Measurements from ENCODE around the gene DUSP1. TPM values are rescaled to one million over a fixed set of nuclear protein-coding genes. Genes with fewer than 3 reads are reported as not detected.

The DUSP1 gene
- total and polyA plus RNA-seq, 10 of the 15 experiments (the other 5 are each of a cell fraction or from before 2014, with no cell fraction given) = 1.4 to 6.2 (median 3.9) TPM

- no peaks in the 10 kb centered on the region for H3K36me3 ChIP-seq (ENCODE audit: control insufficient read depth in 2 of 2, insufficient read depth in 2 of 2, low read length in 1 of 2)
- DNase-seq (ENCODE audit: low read depth, low spot score) (no peak), ATAC-seq (no peak; the same call in 2 of the 3 replicates), FAIRE-seq (no peak)
- H2AFZ ChIP-seq (ENCODE audit: control insufficient read depth, low read depth, low read length) = no peak overlapping the region
- ChIA-PET RAD21 (ENCODE audit: unreplicated experiment) (interaction anchor here (1.4 kb wide), 1 partner anchor 31 kb away, joined by 5 read pairs; the partner anchor contains the start of gene DUSP1), POLR2A (no interaction called here), SMC1A (ENCODE audit: uncharacterized antibody, unreplicated experiment) (no interaction called here), CTCF (interaction anchor here (0.9 kb wide), 1 partner anchor 165 kb away, joined by 3 read pairs; no protein-coding TSS in a partner anchor)
- peaks cover 3% of the 10 kb centered on the region for H3K4me1 ChIP-seq (ENCODE audit: control insufficient read depth, insufficient read depth, low read length)
- H3K27me3 ChIP-seq (replicated peaks in 1 of 2; ENCODE audit: control insufficient read depth in 2 of 2, insufficient read depth in 2 of 2, low read length in 1 of 2) = no peaks in the 10 kb centered on the region
- no peaks in the 10 kb centered on the region for H3K79me2 ChIP-seq (ENCODE audit: control insufficient read depth, insufficient read depth, low read length)
- H3K9ac ChIP-seq (ENCODE audit: control insufficient read depth, insufficient read depth, low read length) = no peak overlapping the region
- intact Hi-C loops (cut with micrococcal nuclease; ENCODE audit: unreplicated experiment) = no loop called here
- H4K20me1 ChIP-seq (ENCODE audit: control insufficient read depth, insufficient read depth) = no peaks in the 10 kb centered on the region
- H3K27ac ChIP-seq (ENCODE audit: control insufficient read depth, insufficient read depth) = no peak overlapping the region
- BruUV-seq (replicated peaks) = no TSS peak
- no peak overlapping the region for H3K4me3 ChIP-seq
- 74% methylated on average over 15 of the region's 15 CpGs for WGBS (ENCODE audit: insufficient coverage, insufficient replicate concordance, low lambda C conversion rate, missing lambda C conversion rate)
- in situ Hi-C loops (cut with MboI) = no loop called here
- H3K9me3 ChIP-seq (replicated peaks; ENCODE audit: control insufficient read depth, insufficient read depth, low read length) = no peaks in the 10 kb centered on the region
- no peak overlapping the region for H3K4me2 ChIP-seq (ENCODE audit: control insufficient read depth, insufficient read depth)
- TF ChIP-seq SUZ12 (IDR thresholded peaks at IDR 0.05; ENCODE audit: unreplicated experiment) (no peak), NRF1 (conservative IDR thresholded peaks at IDR 0.05; ENCODE audit: low read depth, low read length) (no peak), ZBTB11 (CRISPR knock-in tag; IDR thresholded peaks at IDR 0.05) (no peak), CBX5 (IDR thresholded peaks at IDR 0.05; ENCODE audit: low read depth) (no peak), SMAD1 (IDR thresholded peaks at IDR 0.05; ENCODE audit: low read depth, partially characterized antibody) (no peak), EGR1 (IDR thresholded peaks at IDR 0.05; ENCODE audit: borderline replicate concordance in 1 of 2, low read depth in 2 of 2, low read length in 2 of 2) (no peak), NFIC (IDR thresholded peaks at IDR 0.05; ENCODE audit: low read depth, low read length) (no peak), E2F8 (IDR thresholded peaks at IDR 0.05; ENCODE audit: low read depth, partially characterized antibody) (no peak), ATF7 (IDR thresholded peaks at IDR 0.05; ENCODE audit: low read depth) (no peak)
- TF ChIP-seq, protein P1, sequence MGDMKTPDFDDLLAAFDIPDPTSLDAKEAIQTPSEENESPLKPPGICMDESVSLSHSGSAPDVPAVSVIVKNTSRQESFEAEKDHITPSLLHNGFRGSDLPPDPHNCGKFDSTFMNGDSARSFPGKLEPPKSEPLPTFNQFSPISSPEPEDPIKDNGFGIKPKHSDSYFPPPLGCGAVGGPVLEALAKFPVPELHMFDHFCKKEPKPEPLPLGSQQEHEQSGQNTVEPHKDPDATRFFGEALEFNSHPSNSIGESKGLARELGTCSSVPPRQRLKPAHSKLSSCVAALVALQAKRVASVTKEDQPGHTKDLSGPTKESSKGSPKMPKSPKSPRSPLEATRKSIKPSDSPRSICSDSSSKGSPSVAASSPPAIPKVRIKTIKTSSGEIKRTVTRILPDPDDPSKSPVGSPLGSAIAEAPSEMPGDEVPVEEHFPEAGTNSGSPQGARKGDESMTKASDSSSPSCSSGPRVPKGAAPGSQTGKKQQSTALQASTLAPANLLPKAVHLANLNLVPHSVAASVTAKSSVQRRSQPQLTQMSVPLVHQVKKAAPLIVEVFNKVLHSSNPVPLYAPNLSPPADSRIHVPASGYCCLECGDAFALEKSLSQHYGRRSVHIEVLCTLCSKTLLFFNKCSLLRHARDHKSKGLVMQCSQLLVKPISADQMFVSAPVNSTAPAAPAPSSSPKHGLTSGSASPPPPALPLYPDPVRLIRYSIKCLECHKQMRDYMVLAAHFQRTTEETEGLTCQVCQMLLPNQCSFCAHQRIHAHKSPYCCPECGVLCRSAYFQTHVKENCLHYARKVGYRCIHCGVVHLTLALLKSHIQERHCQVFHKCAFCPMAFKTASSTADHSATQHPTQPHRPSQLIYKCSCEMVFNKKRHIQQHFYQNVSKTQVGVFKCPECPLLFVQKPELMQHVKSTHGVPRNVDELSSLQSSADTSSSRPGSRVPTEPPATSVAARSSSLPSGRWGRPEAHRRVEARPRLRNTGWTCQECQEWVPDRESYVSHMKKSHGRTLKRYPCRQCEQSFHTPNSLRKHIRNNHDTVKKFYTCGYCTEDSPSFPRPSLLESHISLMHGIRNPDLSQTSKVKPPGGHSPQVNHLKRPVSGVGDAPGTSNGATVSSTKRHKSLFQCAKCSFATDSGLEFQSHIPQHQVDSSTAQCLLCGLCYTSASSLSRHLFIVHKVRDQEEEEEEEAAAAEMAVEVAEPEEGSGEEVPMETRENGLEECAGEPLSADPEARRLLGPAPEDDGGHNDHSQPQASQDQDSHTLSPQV (IDR thresholded peaks at IDR 0.05) = no peak
- TF ChIP-seq, protein P2, sequence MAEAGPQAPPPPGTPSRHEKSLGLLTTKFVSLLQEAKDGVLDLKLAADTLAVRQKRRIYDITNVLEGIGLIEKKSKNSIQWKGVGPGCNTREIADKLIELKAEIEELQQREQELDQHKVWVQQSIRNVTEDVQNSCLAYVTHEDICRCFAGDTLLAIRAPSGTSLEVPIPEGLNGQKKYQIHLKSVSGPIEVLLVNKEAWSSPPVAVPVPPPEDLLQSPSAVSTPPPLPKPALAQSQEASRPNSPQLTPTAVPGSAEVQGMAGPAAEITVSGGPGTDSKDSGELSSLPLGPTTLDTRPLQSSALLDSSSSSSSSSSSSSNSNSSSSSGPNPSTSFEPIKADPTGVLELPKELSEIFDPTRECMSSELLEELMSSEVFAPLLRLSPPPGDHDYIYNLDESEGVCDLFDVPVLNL (IDR thresholded peaks at IDR 0.05; ENCODE audit: low read depth, low read length) = no peak
Observed at GRCh38 chr5:172740428-172741205, 30.4 kb downstream of the DUSP1 start.

Data from GM12878 (cell line).